ENCODE results near the gene GBP5.
"Not testable (repeated sequence)": the region's sequence is repeated elsewhere in the genome, so short reads cannot be mapped to it uniquely, and the experiment has no call there.

Gene GBP5

DNA sequence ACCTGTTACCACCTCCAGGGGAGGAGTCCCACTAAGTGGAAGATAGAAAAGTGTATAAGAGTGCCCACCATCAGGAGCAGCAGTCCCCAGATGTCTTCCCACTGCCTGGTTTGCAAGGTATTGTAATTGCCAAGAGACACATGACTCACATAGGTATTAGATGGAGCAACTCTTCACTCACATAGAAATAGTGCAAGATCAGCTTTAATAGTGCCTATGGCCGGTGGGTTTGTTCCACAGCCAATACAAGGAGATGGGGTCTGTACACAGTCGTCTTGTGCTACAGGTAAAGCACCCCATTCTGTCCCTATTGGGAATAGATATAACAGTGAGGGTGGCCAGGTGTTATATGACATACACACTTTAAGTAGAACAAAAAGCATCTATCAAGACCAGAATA, 18.6 kb upstream of the GBP5 start:
- TF ChIP-seq, protein P1, sequence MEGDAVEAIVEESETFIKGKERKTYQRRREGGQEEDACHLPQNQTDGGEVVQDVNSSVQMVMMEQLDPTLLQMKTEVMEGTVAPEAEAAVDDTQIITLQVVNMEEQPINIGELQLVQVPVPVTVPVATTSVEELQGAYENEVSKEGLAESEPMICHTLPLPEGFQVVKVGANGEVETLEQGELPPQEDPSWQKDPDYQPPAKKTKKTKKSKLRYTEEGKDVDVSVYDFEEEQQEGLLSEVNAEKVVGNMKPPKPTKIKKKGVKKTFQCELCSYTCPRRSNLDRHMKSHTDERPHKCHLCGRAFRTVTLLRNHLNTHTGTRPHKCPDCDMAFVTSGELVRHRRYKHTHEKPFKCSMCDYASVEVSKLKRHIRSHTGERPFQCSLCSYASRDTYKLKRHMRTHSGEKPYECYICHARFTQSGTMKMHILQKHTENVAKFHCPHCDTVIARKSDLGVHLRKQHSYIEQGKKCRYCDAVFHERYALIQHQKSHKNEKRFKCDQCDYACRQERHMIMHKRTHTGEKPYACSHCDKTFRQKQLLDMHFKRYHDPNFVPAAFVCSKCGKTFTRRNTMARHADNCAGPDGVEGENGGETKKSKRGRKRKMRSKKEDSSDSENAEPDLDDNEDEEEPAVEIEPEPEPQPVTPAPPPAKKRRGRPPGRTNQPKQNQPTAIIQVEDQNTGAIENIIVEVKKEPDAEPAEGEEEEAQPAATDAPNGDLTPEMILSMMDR (conservative IDR thresholded peaks at IDR 0.05; ENCODE audit: low read depth, low read length): no peak
- DNase-seq (ENCODE audit: low read depth): no peak

DNA sequence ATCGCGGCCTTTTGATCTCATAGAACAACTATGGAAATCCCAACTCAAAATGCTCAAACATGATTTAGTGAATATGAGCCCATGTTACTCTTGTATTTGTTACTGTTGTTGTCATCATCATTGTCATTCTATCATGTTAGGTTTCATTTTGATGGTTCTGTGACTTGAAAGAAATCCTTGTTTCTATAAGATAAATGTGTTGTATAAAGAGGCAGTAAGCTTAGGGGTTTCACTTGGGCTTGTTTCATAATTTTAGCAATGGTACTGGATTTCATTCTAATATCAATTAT, 15.3 kb upstream of the GBP5 start:
- DNase-seq (ENCODE audit: low read depth): no peak
- TF ChIP-seq, protein P1 (conservative IDR thresholded peaks at IDR 0.05; ENCODE audit: low read depth, low read length): no peak
- H3K4me3 ChIP-seq (ENCODE audit: low read length): no peak overlapping the region

More for the DNA sequence above, 18.6 kb upstream of the GBP5 start:
- no peak overlapping the region for H3K4me3 ChIP-seq (ENCODE audit: low read length)

DNA sequence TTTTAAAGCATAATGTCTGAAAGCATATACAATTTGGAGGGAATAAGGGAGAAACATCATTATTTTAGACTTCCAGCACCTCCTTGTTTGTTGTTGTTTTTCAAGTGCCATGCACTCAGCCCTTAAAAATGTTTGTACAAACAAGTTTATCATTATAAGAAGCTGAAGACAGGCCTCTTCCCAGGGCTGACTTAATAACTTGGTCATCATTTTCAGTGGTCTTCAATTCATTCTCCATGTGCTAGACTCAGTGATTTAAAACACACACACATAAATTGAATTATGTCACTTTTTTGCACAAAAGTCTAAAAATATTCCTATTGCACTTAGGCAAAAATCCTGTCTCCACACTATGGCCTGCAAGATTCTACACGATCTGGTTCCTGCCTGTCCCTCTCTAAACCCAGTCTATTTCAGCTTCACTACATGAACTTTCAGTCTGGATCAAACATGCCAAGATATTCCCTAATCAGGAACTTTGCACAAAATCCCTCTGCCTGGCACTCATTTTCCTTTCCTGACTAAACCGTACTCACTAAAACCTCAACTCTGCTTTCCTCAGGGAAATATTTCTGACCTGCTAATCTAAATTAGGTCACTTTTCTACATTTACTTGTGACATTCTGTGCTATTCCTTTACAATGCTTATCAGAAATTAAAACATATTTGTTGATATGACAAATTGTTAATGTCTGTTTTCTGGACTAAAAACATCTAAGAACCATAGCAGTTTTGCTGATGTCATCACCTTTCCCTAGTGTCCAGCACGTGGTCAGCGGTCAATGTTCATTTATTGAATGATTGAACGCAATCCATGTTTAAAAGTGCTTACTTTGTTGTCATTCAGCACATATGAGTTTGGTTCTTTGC, 14.8 kb upstream of the GBP5 start:
- DNase-seq (ENCODE audit: low read depth): no peak
- no peak overlapping the region for H3K4me3 ChIP-seq (ENCODE audit: low read length)
- TF ChIP-seq, protein P1 (conservative IDR thresholded peaks at IDR 0.05; ENCODE audit: low read depth, low read length): no peak

DNA sequence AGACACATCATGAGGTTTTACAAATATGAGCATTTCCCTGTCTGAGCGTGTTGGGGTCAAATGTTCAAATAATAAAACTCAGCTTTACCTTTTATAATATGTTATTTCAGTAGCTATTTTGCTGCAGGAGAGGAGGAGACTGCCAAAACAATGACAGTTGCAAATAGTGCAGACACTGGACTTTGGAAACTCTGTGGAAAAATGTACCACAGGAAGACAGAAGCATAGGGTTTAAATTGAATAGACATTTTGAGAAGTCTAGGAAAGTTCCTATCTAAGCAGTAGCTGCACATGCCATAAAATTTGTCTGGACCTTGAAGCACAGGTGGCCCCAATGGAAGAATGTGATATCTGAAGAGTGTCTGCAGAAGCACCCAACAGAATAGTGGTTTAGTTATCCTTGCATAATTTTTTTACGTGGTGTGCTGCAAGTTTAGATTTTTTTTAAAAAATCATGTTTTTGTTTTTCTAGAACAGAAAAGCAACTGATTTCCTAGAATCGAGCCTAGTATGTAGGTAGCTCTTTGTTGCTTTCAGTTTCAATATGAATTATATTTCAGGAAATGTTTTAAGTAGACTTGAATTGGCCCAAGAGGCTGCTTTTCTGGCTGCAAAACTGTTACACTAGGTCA, 14.0 kb upstream of the GBP5 start:
- TF ChIP-seq, protein P1 (conservative IDR thresholded peaks at IDR 0.05; ENCODE audit: low read depth, low read length): no peak
- no peak overlapping the region for H3K4me3 ChIP-seq (ENCODE audit: low read length)

DNA sequence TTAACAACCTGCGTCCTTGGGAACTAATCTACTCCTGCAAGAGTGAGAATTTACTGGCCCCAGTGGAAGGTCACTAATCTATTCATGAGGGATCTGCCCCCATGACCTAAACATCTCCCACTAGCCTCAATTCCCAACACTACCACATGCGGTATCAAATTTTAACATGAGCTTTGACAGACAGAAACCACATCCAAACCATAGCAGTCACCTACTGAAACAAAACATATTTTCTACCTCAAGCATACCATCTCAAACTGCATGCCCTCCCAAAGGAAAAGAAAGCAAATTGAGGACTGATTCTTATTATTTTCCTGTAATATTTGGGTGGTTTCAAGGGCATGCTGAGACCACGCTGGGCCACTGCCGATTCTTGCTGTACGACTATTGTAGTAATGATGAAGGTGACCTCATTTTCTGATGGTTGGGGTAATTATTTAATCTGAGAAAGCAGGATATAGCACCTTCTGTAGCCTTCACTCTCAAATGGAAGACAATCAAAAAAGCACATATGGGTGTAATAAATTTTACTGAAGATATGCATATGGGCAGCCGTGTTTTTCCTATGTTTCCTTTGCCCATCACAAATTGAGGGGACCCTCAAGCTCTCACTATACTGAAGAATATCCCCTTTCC, 13.2 kb upstream of the GBP5 start:
- TF ChIP-seq, protein P1 (conservative IDR thresholded peaks at IDR 0.05; ENCODE audit: low read depth, low read length): no peak
- H3K4me3 ChIP-seq (ENCODE audit: low read length): no peak overlapping the region
- no peak for DNase-seq (ENCODE audit: low read depth)

More for the DNA sequence above, 14.0 kb upstream of the GBP5 start:
- DNase-seq (ENCODE audit: low read depth): no peak

DNA sequence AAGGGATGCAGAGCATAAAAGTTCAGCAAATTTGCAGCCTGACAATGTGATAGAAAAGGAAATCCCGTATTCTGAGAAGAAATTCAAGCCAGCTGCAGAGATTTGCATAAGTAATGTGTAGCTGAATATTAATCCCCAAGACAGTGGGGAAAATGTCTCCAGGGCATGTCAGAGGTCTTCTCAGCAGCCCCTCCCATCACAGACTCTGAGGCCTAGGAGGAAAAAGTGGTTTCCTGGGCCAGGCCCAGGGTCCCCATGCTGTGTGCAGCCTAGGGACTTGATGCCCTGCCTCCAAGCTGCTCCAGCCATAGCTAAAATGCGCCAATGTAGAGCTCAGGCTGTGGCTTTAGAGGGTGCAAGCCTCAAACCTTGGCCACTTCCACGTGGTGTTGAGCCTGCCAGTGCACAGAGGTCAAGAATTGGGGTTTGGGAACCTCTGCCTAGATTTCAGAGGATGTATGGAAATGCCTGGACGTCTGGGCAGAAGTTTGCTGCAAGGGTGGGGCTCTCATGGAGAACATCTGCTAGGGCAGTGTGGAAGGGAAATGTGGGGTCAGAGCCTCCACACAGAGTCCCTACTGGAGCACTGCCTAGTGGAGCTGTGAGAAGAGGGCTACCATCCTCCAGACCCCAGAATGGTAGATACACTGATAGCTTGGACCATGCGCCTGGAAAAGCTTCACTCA, 11.6 kb upstream of the GBP5 start:
- not testable (repeated sequence) for DNase-seq (ENCODE audit: low read depth); H3K4me3 ChIP-seq (ENCODE audit: low read length)

DNA sequence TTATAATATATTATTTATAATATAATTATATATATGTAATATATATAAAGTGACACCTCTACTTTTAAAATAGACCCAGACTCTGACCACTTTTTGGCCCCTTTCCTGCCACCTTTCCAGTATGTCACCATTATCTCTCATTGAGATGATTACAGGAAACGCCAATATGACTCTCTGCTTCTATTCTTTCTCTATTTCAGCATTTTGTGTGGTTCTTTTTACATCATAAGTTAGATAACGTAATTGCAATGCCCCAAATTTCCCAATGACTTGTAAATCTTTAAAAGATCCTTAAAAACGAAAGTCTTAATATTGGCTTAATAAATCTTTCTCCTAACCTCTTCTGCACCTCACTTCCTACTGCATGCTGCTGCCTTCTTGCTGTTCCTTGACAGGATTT, 8.1 kb upstream of the GBP5 start:
- TF ChIP-seq, protein P1 (conservative IDR thresholded peaks at IDR 0.05; ENCODE audit: low read depth, low read length): no peak
- no peak overlapping the region for H3K4me3 ChIP-seq (ENCODE audit: low read length)
- DNase-seq (ENCODE audit: low read depth): no peak

All from retinal pigment epithelial cell (primary cell).